Muscle of back (tissue), 11 donors: ENCODE data around the gene IGSF22. TPM values are rescaled to one million over a fixed set of nuclear protein-coding genes. Genes with fewer than 3 reads are reported as not detected.
"Not testable (repeated sequence)": the region's sequence is repeated elsewhere in the genome, so short reads cannot be mapped to it uniquely, and the experiment has no call there.

Experiments used
- DNase-seq, 3 donors: peaks; one replicate each; pipeline versions ENCODE4 v3.0.0 to v3.0.0-alpha.2; 2013
- polyA plus RNA-seq, 10 donors: library from polyadenylated mRNA; unstranded; fragments of 120-200 nt; gene quantifications; one replicate each; pipeline ENCODE4 v1.2.1, GENCODE V29; 2013; ENCODE audit not compliant: insufficient read length in 10 of 10

The IGSF22 gene
- polyA plus RNA-seq, 10 donors, result 0.72 to 11.4 (median 7.9) TPM

DNA sequence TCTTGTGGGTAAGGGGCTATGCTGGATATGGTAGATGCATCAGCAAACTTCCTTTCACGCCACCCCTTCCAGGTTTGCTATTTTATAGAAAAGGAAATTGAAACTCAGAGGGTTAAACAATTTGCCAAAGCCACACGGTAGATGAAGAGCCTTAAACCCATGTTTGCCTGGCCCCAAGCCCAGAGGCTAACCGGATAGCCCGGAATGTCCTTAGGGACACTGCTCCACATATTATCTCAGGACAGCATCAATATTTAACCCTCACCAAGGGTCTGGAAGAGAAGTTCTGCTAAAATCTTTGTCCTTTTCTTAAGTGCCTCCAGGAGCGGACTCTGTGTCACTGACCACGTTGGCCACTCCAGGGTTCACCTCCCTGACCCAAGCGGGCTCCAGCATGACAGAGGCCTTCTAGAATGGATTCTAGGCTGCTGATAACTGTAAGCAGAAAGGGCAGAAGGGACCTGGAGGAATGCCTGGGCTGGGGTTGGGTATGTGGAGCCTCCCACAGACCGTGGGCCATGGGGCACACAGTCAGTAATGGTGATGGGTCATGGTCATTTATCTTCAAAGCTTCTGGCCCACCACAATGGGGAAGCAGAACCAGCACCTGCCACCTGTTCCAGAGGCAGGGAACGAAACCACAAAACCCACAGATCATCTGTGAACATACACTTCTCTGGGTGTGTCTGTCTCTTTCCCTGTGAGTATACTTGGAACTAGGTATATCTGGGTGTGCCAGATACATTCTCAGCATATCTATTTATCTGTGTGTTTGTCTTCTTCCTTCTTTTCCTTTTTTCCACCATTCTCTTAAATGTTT lies 32.8 kb downstream of the IGSF22 start:
- no peak for DNase-seq

GRCh38 chr11:18691467-18692140 lies 34.4 kb downstream of the IGSF22 start:
- DNase-seq, result not testable (repeated sequence)

- no peak for DNase-seq
These were observed 41.7 kb downstream of the IGSF22 start for GRCh38 chr11:18684267-18684666.

DNA sequence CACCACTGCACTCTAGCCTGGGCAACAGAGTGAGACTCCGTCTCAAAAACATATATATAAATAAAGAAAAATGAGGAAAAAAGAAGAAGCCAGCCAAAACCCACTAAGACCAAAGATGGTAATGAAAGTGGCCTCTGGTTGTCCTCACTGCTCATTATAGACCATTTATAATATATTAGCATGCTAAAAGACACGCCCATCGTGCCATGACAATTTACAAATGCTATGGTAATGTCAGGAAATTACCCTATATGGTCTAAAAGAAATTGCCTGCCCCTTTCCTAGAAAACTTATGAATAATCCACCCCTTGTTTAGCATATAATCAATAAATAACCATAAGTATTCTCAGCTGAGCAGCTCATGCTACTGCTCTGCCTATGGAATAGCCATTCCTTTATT lies 43.5 kb downstream of the IGSF22 start:
- DNase-seq, result no peak

DNA sequence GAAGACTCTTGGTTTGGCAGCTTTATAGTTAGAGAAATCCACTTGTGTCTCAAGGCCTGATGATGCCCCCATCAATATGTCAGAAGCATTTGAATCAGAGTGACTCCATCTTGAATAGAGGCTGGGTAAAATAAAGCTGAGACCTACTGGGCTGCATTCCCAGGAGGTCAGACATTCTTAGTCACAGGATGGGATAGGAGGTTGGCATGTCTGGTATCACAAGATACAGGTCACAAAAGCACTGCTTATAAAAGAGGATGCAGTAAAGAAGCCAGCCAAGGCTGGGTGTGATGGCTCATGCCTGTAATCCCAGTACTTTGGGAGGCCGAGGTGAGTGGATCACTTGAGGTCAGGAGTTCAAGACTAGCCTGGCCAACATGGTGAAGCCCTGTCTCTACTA lies 44.0 kb downstream of the IGSF22 start:
- not testable (repeated sequence) for DNase-seq

GRCh38 chr11:18677560-18677959 lies 48.4 kb downstream of the IGSF22 start:
- DNase-seq, result no peak

DNA sequence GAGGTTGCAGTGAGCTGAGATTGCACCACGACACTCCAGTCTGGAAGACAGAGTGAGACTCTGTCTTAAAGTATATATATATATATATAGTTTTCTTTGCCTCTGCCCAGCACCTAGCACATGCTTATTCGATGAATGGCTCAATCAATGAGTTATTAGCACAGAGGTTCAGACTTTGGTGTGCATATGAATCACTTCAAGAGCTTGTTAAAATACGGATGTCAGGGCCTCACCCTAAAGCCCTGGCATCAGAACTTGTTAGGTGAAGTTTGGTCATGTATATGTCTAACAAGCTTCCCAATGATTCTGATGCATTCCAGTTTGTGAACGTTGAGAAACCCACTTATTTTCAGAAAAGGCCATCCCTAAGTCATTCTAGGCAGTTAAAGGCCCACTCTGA lies 49.2 kb downstream of the IGSF22 start:
- no peak for DNase-seq

DNA sequence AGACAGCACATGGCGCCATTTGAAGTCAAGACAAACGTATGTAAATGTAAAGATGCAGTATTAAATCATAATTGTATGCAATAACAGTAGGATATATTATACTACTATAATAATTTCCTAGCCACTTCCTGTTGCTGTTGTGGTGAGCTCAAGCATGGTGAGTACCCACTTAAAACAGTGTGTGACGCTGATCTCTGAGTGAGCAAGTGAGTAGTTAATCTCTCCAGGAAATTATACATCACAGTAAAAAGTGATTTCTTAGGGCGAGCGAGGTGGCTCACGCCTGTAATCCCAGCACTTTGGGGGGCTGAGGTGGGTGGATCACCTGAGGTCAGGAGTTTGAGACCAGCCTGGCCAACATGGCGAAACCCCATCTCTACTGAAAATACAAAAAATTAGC lies 53.8 kb downstream of the IGSF22 start:
- DNase-seq, result not testable (repeated sequence)

GRCh38 chr11:18671246-18671645 lies 54.7 kb downstream of the IGSF22 start:
- no peak for DNase-seq

GRCh38 chr11:18669711-18670110 lies 56.3 kb downstream of the IGSF22 start:
- no peak for DNase-seq

GRCh38 chr11:18669219-18669596 lies 56.8 kb downstream of the IGSF22 start:
- no peak for DNase-seq

- no peak for DNase-seq
These were observed 57.9 kb downstream of the IGSF22 start for GRCh38 chr11:18668131-18668530.

DNA sequence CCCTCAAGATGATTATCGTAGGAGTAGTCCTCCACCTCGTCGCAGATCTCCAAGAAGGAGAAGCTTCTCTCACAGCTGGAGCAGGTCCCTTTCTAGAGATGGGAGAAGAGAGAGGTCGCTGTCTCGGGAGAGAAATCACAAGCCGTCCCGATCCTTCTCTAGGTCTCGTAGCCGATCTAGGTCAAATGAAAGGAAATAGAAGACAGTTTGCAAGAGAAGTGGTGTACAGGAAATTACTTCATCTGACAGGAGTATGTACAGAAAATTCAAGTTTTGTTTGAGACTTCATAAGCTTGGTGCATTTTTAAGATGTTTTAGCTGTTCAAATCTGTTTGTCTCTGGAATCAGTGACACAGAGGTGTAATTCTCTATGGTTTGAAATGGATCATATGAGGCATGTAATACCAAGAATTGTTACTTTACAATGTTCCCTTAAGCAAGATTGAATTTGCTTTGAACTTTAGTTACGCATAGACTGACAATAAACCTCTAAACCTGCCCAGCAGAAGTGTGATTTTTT lies 60.6 kb downstream of the IGSF22 start:
- DNase-seq, result not testable (repeated sequence)

DNA sequence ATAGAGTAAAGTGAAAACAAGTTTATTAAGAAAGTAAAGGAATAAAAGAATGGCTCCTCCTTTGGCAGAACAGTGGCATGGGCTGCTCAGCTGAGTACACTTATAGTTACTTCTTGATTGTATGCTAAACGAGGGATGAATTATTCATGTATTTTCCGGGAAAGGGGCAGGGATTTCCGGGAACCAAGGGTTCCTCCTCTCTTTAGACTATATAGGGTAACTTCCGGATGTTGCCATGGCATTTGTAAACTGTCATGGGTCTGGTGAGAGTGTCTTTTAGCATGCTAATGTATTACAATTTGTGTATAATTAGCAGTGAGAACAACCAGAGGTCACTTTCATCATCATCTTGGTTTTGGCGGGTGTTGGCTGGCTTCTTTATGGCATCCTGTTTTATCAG lies 68.3 kb downstream of the IGSF22 start:
- no peak for DNase-seq

Other genes with a start within 250 kb of the IGSF22 start
- gene TSG101, start 199.2 kb downstream of the IGSF22 start, polyA plus RNA-seq, result 100 to 1,000 TPM in 5 of 10 donors, 10 to 100 TPM in 5; 90.7 to 112 (median 101) TPM
- gene UEVLD, start 137.5 kb downstream of the IGSF22 start, polyA plus RNA-seq, result 10 to 100 TPM; 10.3 to 16.4 (median 13.1) TPM
- 10 to 100 TPM in 1 of 10 donors, 1 to 10 TPM in 9; 2.6 to 10.5 (median 4.4) TPM for gene MISFA, start 126.4 kb downstream of the IGSF22 start, polyA plus RNA-seq
- gene SPTY2D1, start 91.8 kb downstream of the IGSF22 start, polyA plus RNA-seq, result 10 to 100 TPM; 12.6 to 18.7 (median 16.7) TPM
- 1 to 10 TPM; 1.8 to 3.6 (median 3.0) TPM for gene TMEM86A, start 27.4 kb downstream of the IGSF22 start, polyA plus RNA-seq
- gene PTPN5, start 65.6 kb upstream of the IGSF22 start, polyA plus RNA-seq, result 1 to 10 TPM in 1 of 10 donors, under 1 TPM in 9; 0.17 to 4.6 (median 0.22) TPM
- gene MRGPRX1, start 213.2 kb upstream of the IGSF22 start, polyA plus RNA-seq, result not detected